NAMALWA (cell line): ENCODE measurements around the gene CISD1.

Experiments used
- DNase-seq: peaks from one replicate; pipeline ENCODE4 v3.0.0-alpha.2; 2015; ENCODE audit warnings: low spot score

Gene CISD1

GRCh38 chr10:58311026-58311425 lies 42.1 kb downstream of the CISD1 start:
- DNase-seq = no peak

- no peak for DNase-seq
These were observed 47.9 kb downstream of the CISD1 start for GRCh38 chr10:58316874-58317273.

GRCh38 chr10:58318346-58318745 lies 49.4 kb downstream of the CISD1 start:
- DNase-seq = no peak

GRCh38 chr10:58319599-58319998 lies 50.6 kb downstream of the CISD1 start:
- no peak for DNase-seq

GRCh38 chr10:58320351-58321049 lies 51.5 kb downstream of the CISD1 start:
- no peak for DNase-seq

- DNase-seq = peak; percentile 29
These were observed 53.3 kb downstream of the CISD1 start for GRCh38 chr10:58322072-58322834.

- DNase-seq = no peak
These were observed 53.9 kb downstream of the CISD1 start for GRCh38 chr10:58322835-58323209.

GRCh38 chr10:58326967-58327381 lies 58.0 kb downstream of the CISD1 start:
- no peak for DNase-seq

GRCh38 chr10:58328233-58328632 lies 59.3 kb downstream of the CISD1 start:
- no peak for DNase-seq

GRCh38 chr10:58330431-58330830 lies 61.5 kb downstream of the CISD1 start:
- no peak for DNase-seq

GRCh38 chr10:58331646-58332045 lies 62.7 kb downstream of the CISD1 start:
- no peak for DNase-seq

GRCh38 chr10:58334817-58335305 lies 65.9 kb downstream of the CISD1 start, which contains the start of gene UBE2D1:
TSS of gene UBE2D1 (plus strand) at chr10:58335006. CDS start at chr10:58335202, 196 bp downstream.
- DNase-seq = peak; percentile 77

GRCh38 chr10:58335306-58336005 lies 66.5 kb downstream of the CISD1 start:
- peak; percentile 20 for DNase-seq

- no peak for DNase-seq
These were observed 67.3 kb downstream of the CISD1 start for GRCh38 chr10:58336242-58336641.
